CD4-positive, alpha-beta T cell treated with Interleukin-21 for 1 hour (primary cell): ENCODE measurements around the gene RC3H1.
"Not testable (repeated sequence)": the region's sequence is repeated elsewhere in the genome, so short reads cannot be mapped to it uniquely, and the experiment has no call there.

Experiments
- DNase-seq: peaks from one replicate; pipeline ENCODE4 v3.0.0-alpha.2; 2020

RC3H1 gene

DNA sequence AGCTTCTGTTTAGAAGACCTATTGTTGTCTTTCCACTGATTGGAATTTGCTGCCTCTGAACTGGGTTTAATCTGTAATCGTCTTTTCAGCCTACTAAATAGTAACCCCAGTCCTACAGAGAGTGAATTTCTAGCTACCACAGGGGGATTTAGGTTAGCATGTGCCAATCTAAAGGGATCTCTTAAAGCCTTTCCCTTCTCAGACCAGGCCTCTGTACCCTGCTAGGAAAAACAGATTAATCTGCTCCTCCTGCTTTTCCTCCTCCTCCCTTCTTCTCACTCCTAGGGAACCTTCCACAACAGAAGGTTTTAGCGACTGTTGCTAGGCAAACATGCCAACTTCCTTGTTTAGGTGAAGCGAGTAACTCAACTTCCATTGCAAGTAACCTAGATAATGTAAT is 1.3 kb upstream of the RC3H1 start:
- DNase-seq: peak; percentile 21

DNA sequence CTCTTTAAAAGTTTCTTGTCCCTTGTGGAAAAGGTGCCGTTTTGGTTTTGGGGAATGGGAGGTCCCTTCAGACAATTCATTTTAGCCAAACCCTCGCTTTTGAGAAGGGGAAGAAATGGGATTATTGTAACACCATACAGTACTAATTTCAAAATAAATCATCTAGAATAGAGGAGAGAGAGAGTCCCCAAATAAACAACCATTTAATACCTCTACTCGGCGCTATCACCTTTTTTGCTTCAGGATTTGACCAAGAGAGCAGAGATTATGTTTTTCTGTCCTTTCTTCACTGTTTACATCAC is 770 bp upstream of the RC3H1 start:
- DNase-seq: no peak

DNA sequence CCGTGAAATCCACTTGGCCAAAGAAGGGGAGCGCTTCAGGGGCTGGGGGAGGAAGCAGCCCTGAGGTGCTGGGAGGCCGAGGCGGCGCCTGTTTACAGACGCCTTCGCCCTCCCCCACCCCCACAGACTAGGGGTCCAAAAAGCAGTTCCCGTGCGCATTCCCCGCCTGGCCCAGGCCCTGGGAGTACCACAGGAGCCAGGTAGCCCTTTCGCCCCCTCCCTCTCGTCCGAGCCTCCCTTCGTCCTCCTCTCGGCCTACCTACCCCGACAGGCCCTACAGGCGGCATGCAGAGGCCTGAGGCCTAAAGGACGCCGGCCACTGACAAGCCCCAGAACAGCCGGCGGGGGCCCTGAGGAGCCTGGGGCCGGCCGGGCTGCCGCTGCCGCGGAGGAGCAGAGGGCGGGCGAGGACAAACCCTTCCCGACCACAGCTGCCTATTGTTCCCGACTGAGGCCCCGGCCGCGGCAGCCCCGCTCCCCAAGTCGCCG is 522 bp downstream of the RC3H1 start:
- DNase-seq: peak; percentile 34

DNA sequence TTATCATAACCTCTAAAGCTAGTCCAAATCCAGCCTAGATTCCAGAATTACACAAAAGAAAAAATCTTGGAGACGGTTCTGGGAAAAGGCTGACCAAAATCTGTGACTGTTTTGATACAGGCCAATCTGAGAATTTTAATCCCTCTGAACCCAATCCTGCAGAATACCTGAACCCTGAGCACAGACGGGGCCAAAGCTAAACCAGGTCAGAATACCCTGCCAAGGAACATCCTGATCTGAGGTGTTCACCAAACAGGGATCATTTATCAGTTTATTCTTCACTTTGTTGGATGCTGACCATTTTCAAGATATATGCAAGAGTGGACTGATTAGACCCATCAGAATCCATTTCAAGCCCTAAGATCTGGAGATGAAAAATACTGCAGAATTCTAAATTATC is 3.6 kb downstream of the RC3H1 start:
- no peak for DNase-seq

DNA sequence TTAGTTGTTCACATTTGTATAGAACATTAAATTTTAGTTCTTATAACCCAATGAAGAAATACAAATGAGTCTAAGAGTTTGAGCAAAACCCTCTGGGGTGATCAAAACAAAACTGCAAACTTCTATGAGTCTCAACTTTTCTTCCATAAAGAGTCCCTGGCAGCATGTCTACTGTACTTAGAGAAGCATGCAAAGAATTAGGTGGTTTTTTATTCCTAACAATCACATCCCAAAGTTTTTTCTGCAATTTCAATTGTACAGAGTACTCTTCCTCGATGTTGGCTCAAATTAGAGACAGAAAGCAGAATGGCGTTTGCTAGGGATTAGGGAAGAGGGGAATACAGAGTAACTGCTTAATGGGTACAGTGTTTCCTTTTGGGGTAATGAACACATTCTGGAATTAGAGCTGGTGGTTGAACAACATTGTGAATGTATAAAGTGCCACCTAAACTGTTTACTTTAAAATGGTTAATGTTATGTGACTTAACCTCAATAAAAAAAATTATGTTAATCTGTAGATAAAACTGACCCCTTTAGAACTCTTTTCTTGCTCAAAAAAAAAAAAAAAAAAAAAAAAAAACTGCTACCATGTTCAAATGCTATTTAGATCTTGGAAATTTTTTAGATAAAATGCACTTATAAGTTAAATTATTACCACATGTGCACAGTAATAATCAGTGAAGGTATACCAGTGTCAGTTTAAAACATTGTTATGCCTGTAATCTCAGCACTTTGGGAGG is 4.8 kb downstream of the RC3H1 start:
- no peak for DNase-seq

DNA sequence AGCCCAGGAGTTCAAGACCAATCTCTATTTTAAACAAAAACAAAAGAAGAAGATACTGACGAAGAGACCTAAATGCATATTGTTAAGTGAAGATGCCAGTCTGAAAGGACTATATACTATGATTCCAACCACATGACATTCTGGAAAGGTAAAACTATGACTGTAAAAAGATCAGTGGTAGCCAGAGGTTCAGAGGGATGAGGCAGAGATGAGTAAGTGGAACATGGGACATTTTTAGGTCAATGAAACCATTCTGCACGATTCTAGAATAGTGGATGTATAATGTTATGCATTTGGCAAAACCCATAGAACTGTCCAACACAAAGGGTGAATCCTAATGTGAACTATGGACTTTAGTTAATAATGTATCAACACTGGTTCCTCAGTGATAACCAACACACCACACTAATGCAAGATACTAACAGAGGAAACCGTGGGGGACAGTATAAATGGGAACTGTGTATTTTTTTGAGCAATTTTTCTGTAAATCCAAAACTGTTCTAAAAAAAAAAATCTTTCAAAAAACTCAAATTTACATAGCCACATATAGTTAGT is 8.2 kb downstream of the RC3H1 start:
- DNase-seq: no peak

DNA sequence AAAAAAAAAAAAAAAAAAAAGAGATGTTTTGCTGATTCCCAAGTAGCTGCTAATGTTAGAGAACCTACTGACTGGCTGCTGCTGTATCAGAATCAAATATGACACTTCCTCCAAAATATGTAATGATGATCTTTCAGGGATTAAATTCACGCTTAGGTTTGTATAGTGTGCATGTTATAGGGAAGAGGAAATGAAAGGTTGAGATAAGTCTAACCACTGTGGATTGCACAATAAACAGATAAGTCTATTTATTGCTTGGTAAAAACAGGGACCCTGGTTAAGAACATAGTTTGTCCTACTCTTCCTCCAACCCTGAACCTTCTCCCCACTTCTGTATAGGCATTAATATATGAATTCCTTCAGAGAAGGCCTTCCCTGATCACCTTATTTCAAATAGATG is 13.2 kb downstream of the RC3H1 start:
- no peak for DNase-seq

DNA sequence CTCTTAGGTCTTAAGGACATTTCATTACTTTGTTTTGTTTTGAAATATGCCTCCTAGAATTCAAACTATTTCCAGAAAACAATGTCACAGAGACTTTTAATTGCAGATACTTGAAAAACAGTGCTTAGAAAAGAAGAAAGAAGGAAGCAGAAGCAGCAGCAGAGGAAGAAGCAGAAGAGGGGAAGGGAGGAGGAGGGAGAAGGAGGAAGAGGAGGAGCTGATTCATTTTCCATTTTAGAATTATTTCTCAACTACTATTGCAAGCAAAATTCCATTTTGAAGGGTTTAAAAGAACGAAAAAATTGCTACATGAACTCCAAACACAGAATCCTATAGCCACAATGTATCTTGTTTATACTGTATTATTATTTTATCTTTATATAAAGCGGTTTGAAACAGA is 13.9 kb downstream of the RC3H1 start:
- no peak for DNase-seq

DNA sequence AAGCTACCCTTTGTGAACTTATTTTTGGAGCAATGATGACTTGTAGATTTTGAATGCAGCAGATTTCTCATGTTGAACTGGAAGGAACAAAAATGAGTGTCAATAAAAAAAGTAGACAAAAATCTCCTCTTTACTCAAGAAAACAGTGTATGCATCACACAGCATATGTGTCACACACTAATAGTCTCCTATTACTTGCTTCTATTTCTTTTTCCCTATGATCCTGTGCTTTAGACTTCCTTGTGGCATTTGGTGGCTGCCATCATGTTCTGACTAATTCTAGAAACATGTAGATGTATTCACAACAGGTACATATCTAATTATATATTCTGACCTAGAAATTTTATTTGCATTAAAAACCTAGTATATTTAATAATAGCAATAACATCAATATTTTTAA is 14.3 kb downstream of the RC3H1 start:
- DNase-seq: no peak

DNA sequence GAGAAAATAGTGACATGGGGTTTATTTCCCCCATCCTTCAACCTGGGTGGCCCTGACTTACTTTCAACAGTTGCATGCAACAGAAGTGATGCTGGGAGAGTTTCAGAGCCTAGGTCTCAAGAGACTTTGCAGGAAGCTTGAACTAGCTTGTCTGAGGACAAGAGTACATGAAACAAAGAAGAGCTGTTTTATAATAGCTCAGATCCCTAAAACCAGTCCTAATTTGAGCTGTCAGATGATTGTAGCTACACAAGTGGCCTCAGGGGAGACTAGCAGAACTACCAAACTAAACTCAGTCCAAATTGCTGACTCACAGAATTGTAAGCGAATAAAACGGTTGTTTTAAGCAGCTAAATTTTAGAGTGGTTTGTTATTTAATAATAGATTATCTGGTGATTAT is 17.1 kb downstream of the RC3H1 start:
- no peak for DNase-seq

DNA sequence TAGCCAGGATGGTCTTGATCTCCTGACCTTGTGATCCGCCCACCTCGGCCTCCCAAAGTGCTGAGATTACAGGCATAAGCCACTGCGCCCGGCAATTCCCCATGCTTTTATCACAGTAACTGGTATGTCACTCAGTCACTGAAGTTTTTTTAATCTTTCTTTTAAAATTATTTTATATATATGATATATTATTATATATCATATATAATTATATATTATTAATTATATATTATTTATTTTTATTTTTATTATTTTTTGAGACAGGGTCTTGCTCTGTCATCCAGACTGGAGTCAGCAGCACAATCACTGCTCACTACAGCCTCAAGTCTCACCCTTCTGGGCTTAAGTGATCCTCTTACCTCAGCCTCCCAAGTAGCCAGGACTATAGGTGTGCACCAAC is 18.3 kb downstream of the RC3H1 start:
- no peak for DNase-seq

DNA sequence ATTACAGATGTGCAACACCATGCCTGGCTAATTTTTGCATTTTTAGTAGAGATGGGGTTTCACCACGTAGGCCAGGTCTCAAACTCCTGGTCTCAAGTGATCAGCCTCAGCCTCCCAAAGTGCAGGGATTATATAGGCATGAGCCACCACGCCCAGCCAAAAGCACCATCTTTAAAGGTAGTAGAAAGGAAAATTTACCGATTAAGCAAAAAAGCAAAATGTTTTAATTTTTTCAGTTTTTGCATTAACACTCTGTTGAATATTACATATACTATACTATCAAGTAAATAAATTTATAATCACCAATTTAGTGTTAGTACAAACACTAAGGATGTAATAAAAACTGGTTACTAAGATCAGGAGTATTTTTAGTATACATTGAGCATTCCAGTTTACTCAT is 20.6 kb downstream of the RC3H1 start:
- no peak for DNase-seq

DNA sequence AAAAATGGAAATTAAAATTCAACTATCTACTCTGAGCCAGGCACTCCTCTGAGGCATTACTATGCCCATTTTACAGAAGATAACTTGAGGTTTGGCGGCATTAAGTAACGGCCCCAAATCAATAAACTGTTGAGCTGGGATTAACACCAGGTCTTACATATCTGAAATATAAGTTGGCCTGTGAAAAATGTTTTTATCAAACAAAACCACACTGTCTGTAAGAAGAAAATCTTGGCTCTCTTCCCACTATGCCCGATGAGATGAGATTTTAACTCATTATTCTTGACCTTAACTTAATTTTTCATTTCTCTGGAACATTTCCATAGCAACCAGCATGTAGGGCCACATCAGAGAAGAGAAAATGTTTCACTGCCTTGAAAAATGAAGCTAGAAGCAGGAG is 21.8 kb downstream of the RC3H1 start:
- no peak for DNase-seq

DNA sequence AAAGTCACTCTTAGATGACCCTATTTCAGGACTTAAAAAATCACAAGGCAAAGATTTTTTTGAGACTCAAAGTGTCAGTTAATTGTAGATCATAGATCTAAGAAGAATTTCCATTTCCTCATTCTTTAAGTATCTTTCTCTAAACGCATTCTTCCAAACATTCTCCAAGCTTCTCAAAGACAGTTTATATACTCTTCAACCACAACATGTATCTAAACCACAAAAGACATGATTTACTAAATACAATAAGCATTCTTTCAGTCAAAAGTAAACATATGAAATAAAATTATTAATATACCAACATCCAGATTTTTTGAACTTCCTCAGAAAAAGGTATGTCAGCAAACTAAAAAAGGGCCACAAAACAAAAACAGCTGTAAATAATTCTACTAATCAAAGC is 24.4 kb downstream of the RC3H1 start:
- no peak for DNase-seq

DNA sequence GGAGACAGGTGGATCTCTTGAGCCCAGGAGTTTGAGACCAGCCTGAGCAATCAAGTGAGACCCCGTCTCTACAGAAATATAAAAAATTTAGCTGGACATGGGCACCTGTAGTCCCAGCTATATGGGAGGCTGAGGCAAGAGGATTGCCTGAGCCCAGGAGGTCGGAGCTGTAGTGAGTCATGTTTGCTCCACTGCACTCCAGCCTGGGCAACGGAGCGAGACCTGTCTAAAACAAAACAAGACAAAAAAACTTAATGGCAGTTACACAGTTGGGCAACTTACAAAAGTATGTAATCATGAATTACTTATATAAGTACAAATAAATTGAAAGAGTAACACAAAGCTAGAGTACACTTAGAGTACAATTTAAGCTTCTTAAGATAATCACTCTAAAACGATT is 25.2 kb downstream of the RC3H1 start:
- no peak for DNase-seq

DNA sequence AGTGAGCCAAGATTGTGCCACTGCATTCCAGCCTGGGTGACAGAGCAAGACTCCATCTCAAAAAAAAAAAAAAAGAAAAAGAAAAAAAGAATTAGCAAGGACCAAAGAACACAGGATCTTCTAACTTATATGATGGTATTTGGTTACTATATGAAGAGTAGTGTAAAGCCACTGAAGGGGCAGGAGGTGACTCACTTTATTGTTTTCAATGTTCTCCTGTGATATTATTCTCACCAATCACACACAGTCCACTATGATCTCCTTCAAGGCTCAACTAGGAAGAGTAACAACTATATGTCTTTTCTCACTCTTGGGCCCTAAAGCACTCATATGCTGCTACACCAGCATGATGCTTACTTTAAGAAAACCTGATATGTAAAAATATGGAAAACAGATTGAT is 26.7 kb downstream of the RC3H1 start:
- DNase-seq: no peak

DNA sequence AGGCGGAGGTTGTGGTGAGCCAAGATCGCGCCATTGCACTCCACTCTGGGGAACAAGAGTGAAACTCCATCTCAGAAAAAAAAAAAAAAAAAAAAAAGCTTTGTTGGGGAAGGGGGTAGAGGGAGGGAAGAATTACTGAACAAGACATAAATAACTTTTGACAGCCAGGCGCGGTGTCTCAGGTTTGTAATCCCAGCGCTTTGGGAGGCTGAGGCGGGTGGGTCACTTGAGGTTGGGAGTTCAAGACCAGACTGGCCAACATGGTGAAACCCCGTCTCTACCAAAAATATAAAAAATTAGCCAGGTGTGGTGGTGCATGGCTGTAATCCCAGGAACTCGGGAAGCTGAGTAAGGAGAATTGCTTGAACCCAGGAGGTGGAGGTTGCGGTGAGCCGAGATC is 28.2 kb downstream of the RC3H1 start:
- not testable (repeated sequence) for DNase-seq

DNA sequence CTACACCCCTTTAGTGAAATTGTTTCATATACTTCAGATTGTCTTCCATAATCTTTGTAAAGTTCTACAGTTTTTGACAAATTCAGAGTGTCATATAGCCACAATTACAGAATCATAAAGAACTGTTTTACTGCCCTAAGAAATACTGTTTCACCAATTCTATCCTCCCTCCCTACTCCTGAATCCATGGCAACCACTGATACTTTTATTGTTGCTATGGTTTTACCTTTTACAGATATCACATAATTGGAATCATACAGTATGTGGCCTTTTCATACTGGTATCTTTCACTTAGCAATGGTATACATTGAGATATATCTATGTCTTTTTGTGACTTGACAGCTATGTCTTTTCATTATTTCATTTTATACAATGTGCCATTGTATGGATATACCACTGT is 34.1 kb downstream of the RC3H1 start:
- no peak for DNase-seq

DNA sequence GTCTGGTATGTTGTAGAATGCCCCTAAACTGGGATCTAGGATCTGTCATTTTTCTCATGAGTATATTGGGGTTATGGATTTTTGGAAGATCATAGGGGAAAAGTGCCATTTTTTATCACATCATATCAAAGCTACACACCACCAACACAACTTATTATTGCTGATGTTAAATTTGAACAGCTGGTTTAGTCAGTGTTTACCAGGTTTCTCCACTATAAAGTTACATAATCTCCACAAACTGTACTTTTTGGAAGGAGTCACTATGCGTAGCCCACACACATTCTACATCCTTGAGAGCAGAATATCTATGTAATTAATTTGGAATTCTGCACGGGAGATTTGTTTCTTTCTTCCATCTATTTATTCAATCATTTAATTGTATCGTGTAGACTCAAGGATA is 35.2 kb downstream of the RC3H1 start:
- no peak for DNase-seq

DNA sequence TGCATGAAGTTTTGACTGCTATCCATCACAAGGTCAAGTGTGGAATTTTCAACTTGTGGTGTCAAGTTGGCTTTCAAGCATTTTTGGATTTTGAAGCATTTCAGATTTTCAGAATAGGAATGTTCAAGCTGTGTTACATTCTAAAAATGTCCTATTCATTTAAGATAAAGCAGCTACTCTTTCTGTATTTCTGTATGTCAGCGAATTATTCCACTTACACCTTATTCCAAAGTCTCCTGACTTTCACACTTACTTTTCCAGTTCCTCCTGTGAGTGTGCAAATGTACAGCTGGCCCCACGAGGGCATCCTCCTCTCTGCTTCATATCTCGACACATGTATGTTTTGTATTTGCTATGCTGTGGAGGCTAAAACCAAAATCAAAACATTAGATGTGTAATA is 51.9 kb downstream of the RC3H1 start:
- no peak for DNase-seq

DNA sequence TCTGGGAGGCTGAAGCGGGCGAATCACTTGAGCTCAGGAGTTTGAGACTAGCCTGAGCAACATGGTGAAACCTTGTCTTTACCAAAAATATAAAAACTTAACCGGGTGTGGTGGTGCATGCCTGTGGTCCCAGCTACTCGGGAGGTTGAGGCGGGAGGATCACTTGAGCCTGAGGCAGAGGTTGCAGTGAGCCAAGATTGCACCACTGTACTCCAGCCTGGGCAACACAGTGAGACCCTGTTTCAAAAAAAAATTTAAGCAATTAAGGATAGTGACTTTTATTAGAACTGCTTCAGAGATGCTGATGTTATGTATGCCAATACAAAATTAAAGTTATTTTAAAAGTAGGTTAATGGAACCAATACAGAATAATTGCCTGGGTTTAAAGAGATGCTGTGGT is 56.3 kb downstream of the RC3H1 start:
- not testable (repeated sequence) for DNase-seq

DNA sequence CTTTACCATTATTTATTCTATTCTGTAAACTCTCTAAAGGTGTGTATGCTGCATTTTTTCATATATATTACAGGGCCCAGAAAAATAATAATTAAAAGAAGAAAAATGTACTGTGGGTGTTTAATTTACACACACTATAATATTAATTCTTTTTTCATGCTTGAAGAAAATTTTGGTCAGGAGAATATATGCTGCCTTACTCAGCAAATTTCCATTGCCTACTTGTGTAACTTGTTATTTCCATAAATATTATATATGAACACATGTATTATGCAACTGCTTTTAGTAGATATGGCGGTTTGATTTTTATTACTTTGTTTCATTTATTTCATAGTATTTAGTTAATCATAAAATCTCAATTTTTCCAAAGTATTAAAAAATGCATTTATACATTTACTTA is 58.7 kb downstream of the RC3H1 start:
- no peak for DNase-seq

DNA sequence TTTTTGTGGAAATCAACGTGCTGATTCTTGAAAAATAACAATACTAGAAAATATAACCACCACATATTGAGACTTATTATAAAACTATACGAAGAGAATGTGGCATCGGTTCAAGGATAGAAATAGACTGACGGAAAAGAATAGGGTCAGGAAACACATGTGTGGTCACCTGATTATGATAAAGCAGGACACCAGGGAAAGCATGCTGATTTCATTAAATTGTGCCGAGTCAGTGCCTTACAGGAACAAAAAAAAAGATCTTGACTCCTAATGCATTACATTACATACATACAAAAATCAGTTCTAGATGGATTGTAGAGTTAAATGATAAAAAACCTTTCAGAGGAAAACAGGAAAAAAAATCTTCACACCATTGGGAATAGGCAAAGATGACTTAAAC is 61.5 kb downstream of the RC3H1 start:
- DNase-seq: no peak

DNA sequence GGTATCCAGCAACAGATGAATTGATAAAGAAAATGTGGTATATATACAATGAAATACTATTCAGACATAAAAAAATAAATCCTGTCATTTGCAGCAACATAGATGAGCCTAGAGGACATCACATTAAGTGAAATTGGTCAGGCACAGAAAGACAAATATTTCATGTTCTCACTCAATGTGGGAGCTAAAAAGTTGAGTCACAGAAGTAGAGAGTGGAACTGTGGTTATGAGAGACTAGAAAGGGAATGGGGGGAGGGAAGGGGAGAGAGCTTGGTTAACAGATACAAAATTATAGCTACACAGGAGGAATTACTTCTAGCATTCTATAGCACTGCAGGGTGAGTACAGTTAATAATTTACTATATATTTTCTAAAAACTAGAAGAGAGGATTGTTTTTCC is 68.0 kb downstream of the RC3H1 start:
- no peak for DNase-seq

DNA sequence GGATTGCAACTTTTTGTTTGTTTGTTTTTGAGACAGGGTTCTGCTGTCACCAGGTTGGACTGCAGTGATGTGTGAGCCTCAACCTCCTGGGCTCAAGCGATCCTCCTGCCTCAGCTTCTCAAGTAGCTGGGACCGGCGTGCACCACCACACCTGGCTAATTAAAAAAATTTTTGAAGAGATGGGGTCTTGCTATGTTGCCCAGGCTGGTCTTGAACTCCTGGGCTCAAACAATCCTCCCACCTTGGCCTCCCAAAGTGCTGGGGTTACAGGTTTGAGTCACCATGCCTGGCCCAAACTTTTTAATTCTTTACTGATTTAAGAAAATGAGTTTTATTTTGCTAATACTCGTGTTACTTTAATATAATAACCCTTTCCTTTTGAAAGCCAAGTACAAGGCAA is 73.6 kb downstream of the RC3H1 start:
- DNase-seq: no peak
